Dedifferentiated amniotic fluid mesenchymal stem cell (primary cell): ENCODE data around the gene PREX1.

Experiments
- DNase-seq: peaks from one replicate; pipeline ENCODE4 v3.0.0-alpha.2; 2016; ENCODE audit errors: extremely low spot score

Gene PREX1

GRCh38 chr20:48794816-48795457 lies 32.9 kb downstream of the PREX1 start:
- no peak for DNase-seq

DNA sequence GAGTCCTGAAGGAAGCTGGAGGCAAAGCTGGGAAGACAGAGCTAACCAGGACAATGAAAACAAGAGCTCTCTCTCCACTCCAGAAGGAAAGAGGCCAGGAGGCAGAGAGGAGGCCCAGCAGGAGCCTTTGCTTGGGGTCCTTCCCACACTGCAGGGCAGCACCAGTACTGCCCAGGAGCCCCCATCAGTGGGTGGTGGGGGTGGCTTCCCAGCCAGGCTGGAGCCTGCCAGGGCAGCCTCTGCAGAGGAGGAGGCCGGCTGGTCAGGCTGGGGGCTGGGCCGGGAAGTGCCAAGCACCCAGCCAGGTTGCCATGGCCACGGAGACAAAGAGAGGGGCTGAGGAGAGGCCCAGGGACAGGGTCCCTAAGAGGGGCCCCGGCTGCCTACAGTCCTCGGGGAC lies 33.4 kb downstream of the PREX1 start:
- no peak for DNase-seq

DNA sequence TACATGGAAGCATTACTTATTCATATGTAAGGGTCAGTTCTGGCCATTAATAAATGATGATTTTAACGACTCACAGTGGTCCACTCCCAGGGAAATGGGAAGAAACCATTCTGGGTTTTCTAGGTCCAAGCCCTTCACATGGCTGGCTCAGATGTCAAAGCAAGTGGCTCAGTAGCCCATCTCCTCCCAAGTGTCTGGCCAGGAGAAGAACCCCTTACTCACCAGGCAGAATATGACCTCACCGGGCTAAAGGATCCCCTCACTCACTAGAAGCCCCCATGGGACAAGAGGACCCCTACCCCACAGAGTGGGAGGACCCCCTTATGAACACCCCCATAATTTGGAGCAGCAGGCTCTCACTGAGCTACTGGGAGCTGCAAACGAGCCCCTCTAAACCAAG lies 34.0 kb downstream of the PREX1 start:
- no peak for DNase-seq

DNA sequence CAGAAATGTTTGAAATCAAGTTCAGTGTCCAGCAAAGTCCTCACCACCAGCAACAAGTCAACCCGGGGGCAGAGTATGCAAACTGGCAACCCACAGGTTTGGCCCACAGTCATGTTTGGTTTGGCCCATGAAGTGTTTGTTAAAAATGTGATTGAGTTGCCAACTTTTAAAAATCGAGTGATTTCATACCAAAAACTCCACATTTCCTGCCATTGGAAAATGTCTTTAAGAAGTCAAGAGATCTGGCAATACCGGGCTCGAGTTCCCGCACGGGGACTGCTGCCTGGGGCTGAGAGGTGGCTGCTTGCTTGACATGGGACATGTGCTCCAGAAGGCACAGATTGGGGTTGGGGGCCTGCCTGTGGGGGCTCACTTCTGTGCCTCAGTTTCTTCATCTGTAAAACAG lies 36.1 kb downstream of the PREX1 start:
- DNase-seq: peak; percentile 80

GRCh38 chr20:48791014-48791413 lies 36.8 kb downstream of the PREX1 start:
- no peak for DNase-seq

DNA sequence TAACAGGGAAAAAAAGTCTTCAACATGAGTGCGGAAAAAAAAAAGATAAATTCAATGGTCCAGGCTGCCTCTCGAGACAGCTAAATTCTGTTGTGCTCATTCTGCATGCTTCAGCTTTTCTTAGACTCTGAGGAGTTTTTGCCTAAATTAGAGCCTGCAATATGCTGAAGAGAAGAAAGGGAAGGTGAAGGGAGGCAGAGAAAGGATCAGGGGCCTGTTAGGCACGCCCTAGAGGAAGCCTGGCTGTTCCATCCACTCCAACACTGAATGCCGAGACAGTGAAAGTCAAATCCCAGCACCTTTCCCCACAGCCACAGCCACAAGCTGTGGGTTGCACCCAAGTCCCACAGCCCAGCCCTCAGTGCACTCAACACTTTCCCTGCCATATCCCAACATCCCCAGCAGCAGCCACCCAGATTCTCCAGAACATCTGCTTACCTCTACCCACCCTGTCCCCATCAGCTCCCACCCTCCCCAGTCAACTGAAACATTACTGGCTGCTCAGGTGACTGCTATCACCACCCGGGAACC lies 37.3 kb downstream of the PREX1 start:
- no peak for DNase-seq

DNA sequence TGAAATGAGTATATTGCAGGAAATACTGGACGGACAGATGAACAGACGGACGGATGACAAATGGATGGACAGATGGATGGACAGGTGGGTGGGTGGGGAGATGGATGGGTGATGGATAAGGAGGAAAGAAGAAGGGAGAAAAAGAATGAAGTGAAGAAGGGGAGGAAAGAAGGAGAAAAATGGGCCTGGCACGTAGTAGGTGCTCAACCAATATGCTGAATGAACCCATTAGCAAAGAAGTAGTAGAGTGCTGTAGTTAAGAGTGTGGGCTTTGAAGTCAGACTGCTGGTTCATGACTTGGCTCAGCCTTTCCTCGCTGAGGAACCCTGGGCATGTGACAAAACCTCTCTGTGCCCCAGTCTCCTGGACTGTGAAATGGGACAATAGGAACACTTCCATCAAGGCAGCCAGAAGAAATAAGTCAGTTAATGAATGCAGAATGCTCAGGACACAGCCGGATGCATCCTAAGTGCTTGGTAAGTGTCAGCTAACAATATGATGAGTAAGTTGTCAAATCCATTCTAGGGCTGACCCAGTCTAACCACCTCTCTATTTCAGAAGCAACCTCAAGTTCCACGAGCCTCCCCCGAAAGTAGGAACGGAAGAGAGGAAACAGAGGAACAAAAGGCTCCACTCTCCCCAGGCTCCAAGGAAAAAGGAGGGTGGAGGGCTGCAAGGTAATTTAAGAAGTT lies 37.9 kb downstream of the PREX1 start:
- no peak for DNase-seq

DNA sequence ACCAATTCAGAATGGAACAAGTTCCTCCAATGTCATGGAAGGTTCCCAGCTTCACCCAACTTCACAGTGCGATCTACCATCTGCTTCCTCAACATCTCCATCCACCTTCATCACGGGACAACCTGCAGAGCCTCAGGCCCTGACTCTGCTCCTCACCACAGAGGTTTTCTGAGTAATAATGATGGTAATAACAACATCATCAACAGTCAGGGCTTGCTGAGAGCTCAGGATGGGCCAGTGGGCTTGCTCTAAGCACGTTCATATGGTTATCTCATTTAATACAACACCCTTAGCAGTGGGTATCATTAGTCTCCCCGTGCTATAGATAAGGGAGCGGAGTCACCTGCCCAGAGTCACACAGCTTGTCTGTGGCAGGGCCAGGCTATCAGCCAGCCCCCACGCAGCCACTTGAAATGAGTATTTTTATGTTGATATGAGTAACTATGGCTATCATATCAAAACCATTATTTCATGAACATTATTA lies 38.6 kb downstream of the PREX1 start:
- no peak for DNase-seq

DNA sequence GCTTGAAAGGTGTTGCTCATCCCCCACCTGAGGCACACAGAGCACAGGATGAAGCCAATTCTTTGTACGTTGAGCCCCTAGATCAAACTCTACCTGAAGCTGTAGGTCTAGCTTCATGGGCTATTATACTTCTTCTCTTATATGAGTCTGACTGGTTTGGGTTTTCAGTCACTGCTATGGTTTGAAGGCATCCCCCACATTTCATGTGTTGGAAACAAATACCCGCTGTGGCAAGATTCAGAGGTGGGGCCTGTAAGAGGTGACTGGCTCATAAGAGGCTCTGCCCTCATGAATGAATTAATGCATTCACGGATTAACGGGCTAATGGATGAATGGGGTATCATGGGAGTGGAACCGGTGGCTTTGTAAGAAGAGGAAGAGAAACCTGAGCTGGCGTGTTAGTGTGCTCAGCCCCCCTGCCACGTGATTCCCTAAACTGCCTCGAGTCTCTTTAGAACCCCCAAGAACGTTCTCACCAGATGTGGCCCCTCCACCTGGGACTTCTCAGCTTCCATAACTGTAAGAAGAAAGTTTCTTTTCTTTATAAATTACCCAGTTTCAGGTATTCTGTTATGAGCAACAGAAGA lies 39.2 kb downstream of the PREX1 start:
- no peak for DNase-seq

DNA sequence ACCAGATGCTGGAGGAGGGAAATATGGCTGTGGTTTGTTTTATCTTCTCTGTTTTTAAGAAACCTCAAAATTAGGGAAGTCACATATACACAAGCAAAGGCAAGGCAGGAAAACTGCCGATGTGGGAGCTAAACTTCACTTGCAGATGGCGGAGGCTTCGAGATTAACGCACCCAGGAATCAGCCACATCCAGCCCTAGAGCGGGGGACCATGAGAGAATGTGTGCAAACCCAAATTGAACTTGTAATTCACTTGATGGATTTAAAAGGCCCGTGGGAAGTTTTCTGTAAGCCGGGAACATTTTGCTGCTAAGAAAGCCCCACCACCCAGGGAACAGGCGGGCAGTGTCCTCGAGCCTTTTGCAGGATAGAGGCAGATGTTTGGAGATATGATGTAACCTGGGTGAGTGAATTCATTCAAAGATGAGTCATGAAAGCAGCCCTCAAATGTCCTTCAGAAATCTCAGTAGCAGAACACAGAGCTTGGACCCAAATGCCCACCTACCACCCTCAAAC lies 39.9 kb downstream of the PREX1 start:
- peak; percentile 47 for DNase-seq

GRCh38 chr20:48786951-48787705 lies 40.7 kb downstream of the PREX1 start:
- no peak for DNase-seq

DNA sequence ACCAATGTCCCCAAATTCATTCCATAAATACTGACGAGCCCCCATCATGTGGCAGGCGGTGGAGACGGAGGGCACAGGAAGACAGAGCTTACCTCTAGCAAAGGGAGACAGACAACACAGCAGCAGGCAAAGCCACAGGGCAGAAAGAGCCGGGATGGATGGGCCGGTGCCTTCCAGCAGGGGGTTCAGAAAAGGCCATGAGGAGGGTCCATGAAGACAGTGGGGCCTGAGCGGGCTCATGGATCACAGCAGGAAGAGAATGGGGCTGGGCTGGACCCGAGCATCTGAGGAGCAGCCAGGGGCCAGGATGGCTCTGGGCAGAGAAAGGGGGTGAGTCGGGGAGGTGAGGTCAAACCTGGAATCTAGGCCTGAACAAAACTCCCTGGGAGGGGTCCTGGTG lies 42.0 kb downstream of the PREX1 start:
- no peak for DNase-seq

DNA sequence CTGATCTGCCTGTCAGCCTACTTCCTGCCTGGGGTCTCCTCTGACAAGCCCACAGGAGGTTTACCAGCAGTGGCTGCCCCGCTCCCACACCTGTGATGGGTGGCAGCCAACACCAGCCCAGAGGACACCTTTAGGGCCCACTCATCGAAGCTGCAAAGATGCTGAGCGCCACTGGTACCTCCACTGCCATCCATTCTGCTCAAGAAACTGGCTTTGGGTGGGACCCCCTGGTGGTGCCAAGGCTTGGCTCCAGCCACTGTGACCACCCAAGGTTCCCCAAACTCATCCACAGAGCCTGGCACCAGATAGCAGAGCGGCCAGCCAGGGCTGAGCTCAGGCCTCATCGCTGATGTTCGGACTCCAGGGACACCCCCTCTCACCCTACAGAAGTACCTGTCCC lies 42.5 kb downstream of the PREX1 start:
- DNase-seq: no peak

GRCh38 chr20:48784273-48784641 lies 43.5 kb downstream of the PREX1 start:
- no peak for DNase-seq

GRCh38 chr20:48783533-48784272 lies 44.1 kb downstream of the PREX1 start:
- DNase-seq: no peak

DNA sequence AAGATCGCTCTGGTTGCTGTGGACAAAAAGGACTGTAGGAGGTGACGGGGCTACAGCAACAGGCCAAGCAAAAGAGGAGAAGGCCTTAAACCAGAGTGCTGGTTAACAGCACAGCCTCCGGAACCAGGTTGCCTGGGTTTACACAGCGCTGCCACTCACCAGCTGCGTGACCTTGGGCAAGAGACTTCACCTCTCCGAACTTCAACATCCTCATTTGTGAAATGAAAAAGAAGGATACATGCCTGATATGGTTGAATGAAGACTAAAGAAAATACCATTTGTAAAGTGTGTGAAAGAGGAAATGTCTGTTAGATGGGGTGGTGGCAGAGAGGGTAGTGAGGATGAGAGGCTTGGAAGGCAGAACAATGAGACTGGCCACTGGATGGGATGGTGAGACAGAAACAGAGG lies 44.9 kb downstream of the PREX1 start:
- no peak for DNase-seq

GRCh38 chr20:48782053-48782452 lies 45.7 kb downstream of the PREX1 start:
- no peak for DNase-seq

GRCh38 chr20:48781634-48782033 lies 46.2 kb downstream of the PREX1 start:
- no peak for DNase-seq

GRCh38 chr20:48779435-48779834 lies 48.4 kb downstream of the PREX1 start:
- DNase-seq: no peak

- no peak for DNase-seq
Observed at GRCh38 chr20:48777821-48778220, 50.0 kb downstream of the PREX1 start.

GRCh38 chr20:48777005-48777404 lies 50.8 kb downstream of the PREX1 start:
- DNase-seq: no peak
